Measurements from ENCODE around the gene CD79A.
A peak's percentile ranks its signal among the peaks of the same experiment; 100 is the strongest.
"Not testable (repeated sequence)": the region's sequence is repeated elsewhere in the genome, so short reads cannot be mapped to it uniquely, and the experiment has no call there.

CD79A gene

DNA sequence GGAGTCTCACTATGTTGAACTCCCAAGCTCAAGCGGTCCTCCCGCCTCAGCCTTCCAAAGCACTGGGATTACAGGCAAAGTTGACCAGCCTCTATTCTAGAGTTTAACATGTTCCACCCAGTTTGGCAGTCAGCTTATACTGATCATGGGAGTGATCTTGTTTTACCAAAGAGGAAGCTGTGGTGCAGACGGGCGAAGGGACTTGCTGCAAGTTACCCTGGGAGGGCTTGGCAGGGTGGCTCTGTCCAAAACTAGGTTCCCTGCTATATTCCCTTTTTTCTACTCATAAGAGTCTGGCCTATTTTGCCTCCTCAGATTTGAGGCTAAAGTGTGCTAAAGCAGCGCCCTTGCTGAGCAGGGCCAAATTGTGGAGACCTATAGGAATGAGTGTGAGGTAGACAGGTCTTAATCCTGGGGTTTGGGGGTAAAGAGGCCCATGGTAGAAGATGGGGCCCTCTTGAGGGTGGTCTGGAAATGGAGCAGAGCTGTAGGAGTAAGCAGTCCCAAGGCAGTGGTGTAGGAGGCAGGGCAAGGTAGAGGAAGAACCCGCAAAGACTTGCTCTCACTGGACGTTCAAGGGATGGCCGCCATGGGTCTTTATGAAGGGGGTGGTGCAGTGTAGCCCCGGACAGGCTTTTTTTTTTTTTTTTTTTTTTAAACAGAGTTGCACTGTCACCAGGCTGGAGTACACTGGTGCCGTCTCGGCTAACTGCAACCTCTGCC, 13.7 kb upstream of the CD79A start:
- DNase-seq, result no peak

DNA sequence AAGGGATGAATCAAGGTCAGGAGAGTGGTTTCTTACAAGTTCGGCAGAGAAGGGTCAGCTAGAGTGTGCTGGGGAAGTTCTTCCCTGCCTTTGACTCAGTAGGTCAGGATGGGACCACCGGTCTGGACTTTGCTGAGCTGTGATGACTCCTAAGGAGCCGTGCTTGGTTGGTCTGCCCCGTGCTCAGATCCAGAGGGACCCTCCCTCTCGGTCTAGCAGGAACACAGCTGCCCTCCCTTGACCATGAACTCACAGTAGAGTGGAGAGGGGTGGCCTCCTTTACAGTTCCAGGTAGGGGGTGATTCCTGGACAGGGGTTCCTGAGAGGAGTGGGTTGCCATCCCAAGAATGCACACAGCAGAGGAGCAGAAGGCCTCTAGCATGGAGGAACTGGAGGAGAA, 12.7 kb upstream of the CD79A start:
- DNase-seq, result no peak

DNA sequence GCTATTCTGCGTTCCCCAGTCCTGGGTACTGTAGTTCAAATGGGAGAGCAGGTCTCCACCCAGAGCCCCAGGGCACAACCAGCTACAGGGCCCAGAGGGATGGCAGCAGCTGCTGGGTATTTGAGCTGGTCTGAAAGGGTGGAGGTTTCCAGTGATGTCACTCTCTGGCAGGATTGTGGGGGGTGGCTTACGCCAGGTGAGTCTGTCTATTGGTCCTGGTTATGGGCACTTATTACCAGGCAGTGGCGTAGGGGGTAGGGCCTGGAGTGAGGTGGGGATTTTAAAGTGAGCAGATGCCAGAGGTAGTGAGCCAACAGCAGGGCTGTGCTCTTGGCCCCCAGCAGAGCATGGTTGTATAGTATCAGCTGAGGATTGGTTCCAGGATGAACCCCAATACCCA, 10.8 kb upstream of the CD79A start:
- DNase-seq, result no peak

DNA sequence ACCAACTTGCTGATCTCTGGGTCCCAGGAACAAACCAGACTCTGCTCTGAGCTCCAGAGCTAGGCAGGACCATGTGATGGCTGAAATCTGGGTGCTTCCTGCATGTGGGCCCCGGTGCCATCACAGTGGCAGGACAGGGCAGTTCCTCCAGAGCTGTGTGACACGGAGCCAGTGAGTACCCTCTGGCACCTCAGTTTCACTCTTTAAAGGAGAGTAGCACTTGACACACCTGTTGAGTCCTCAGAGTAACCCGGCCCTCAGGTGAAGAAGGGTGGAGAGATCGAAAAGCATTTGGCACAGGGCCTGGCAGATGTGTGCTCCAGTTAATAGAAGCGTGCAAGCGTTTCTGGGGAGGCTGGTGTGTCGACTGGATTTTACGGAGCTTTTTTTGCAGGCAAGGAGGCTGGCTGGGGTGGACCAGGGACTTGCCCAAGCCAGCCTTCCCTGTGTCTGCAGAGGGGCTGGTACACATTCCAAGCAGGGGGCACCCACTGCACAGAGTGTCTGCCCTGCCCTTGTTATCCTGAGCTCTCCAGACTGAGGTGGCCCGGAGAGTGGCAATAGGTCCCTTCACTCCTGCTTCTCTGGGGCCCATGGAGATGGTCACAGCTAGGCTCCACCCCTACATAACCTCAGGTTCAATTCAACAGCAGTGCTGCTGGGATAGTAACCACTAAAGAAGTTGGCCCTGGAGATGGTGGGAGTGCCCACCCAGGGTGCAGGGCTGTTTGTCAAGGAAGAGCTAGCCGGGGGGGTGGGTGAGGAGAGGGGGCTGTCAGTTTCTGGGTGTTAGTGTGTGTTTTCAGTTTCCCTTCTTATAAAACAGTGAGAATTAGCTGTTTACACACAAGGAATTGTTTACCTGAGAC, 8.7 kb upstream of the CD79A start:
- DNase-seq, result no peak

DNA sequence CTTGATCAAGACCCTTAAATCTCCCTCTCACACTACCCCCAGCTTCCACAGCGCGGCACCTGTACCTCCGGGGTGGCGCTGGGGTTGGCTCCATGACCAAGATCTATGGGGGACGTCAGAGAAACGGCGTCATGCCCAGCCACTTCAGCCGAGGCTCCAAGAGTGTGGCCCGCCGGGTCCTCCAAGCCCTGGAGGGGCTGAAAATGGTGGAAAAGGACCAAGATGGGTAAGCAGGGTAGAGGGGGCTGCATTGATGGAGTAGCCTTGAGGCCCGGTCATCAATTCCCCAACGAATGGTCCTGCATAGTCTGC, 8.1 kb upstream of the CD79A start:
- DNase-seq, result no peak

DNA sequence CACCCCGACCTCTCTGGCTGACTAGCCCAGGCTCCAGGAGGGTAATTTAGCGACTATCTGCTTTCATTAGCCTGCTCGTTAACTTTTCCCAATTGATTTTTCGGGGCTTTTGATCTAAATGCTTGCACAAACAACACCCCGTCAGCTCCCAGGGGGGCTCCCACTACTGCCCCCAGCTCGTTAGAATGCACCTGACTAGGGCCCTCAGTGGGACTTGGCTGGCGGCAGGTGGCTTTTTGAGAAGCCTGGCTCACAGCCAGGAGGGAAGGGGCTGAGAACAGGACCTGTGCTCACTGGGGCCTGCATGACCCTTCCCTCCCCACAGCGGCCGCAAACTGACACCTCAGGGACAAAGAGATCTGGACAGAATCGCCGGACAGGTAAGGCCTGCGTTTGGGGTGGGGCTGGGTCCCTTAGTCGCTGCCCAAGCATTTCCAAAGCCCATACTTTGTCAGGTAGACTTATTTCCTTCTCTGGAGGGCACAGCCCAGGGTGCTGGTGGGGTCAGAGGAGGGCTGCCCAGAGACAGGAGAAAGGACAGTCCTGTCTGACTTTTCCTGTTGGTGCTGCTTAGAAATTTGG, 7.6 kb upstream of the CD79A start:
- DNase-seq, result no peak

DNA sequence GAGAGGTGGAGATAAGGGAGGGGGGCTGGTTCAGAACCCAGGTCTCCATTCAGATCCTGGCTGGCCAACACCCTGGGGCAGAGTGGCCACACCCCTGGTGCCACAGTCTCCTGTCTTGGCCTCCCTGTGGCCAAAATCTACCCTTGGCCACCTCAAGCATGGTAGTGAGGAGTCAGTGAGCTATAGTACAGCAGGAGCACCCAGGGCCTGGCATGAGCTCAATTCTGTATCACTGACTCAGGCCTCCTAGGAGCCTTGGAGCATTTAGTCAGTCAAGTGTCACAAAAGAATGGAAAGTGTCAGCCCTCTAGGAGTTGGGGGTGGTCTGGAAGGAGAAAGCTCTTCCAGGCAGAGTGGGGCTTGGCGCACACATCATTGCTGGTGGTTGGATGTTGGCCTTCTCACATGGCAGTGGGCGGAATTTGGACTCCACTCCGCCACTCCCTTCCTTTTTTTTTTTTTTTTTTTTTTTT, 6.6 kb upstream of the CD79A start:
- DNase-seq, result no peak

DNA sequence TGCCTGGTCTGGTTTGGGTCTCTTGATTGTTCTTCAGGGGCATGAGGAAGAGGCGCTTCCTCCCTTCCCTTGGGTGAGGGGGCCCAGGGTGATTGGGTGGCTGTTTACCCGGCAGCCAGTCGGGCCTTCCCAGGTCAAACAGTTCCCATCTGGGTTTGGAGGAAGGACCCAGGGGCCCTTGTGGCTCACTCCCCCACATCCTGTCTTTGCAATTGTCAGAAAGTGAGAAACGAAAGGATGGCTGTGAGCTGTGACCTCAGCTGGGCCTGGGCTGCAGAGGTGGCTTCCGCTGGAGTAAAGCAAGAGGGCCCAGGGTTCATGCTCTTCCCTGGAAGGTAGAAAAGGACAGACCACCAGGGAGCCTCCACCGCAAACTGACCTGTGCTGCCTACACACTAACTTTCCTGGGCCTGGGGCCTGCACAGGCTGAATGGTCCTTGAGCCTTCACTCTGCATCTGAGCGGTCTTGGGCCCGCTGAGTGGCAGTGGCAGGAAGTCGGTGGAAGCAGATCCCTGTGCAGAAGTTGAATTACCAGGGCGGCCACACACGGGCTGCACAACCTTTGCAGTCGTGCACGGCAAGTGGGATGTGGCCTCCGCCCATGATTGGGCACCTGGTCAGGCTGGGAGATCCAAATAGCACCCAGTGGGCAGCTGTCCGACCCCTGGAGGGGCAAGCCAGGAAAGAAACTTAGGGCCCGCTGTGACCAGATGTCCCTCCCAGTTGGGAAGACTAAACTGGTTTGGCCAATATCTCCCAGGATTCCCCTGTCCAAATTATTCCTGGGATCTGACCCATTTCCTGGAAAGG, 5.3 kb upstream of the CD79A start:
- no peak for DNase-seq

DNA sequence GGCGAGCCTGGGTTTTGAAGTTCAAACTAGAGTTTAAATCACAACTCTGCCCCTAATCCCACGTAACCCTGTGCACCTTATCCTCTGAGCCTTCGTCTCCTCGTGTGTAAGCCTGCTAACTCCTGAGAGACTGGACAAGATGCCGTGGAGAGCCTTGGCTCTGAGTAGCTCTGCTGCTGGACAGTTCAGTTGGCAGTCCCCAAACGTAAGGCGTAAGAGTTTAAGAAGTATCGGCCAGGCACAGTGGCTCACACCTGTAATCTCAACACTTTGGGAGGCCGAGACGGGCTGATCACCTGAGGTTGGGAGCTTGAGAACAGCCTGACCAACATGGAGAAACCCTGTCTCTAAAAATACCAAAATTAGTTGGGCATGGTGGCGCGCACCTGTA, 4.7 kb upstream of the CD79A start:
- DNase-seq, result no peak

DNA sequence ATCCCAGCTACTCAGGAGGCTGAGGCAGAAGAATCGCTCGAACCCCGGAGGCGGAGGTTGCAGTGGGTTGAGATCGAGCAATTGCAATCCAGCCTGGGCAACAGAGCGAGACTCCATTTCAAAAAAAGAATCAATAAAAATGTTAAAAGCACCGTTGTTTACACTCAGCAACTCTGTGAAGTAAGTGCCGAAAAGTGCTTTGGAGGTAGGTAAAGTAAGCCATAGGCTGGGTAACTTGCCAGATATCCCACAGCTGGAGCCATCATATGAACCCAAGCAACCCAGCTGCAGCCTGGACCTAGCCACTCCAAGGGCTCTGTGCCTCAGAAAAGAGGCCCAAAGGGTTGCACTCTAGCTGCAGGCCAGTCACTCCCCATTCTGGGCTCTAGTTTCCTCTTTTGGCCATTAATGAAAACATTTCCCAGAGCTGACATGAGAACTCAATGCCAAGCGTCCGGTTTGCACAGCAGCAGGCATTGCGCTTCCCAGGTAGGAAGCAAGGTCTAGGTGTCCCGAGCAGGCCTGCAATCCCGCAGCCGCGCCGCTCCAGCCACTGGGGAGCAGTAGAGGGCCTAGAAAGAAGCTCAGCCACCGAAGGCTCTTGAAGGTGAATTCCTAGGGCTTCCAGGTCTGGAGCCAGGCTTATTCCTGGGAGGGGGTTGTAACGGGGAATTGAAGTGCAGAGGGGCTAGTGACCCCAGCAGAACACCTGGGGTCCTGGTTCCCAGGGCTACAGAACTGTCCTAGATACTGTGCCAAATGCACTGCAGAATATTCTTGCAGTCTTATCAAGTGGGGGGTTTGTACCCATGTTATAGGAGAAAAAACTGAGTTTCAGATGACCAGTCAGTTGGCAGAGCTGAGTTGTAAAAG, 4.1 kb upstream of the CD79A start:
- peak; percentile 74 for DNase-seq

DNA sequence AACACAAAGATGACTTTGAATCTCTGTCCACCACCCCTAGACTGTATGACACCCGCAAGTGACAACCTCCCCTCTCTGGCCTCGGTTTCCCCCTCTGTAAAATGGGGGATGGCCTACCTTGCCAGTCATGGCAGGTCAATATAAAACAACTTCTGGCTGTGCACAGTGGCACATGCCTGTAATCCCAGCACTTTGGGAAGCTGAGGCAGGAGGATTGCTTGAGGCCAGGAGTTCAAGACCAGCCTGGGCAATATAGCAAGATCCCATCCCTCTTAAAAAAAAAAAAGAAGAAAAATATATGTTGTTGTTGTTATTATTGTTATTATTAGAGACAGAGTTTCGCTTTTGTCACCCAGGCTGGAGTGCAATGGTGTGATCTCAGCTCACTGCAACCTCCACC, 1.1 kb upstream of the CD79A start:
- not testable (repeated sequence) for DNase-seq

DNA sequence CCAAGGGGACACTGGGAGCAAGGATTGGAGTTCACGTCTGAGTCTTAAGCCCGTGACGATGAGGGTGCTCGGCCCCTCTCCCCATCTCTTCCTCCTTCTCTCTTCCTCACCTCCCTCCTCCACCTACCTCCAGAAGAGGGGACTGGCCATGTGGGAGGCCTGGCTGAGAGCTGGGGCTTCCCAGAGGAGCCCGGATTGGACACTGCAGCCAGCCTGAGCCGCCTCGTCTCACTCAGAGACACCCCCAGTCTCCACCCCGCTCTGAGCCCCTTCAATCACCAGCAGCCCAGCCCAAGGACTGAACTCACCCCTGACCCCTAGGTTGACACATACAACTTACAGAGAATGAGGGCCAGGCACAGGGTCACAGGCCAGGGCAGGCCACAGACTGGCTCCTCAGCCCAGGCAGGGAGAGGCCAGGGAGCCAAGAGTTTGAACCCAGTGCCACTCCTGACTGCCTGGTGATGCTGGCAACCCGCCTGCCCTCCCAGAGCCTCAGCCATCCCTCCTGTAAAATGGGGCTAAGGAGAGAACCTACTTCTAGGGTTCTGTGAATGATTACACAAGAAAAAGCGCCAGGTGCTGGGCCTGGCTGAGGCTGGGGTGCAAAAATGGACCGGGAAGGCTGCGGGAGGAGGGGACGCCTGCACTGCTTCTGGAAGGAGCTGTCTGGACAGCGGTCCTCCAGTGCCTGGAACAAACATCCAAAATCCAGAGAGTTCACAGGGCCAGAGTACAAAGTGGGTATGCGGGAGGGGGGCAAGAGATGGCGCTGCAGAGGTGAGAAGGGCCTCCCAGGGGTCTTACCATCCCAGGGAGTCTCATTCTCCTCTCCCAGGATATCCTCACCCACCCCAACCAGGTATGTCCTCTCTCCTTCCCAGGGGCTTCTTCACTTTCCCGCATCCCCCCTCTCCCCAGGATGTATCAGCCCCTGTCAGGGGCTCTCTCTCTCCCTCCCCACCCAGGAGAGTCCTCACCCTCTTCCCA, 1.1 kb downstream of the CD79A start:
- DNase-seq, result no peak

DNA sequence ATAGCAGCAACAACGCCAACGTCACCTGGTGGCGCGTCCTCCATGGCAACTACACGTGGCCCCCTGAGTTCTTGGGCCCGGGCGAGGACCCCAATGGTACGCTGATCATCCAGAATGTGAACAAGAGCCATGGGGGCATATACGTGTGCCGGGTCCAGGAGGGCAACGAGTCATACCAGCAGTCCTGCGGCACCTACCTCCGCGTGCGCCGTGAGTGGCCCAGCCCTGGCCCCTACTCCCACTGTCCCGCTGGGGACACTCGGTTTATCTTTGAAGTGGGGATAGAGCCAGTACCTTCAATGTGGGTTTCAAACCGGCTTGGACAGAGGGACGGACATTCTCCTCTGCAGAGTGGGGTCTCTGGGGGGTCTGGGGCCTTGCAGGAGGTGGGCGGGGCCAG, 2.0 kb downstream of the CD79A start:
- no peak for DNase-seq

DNA sequence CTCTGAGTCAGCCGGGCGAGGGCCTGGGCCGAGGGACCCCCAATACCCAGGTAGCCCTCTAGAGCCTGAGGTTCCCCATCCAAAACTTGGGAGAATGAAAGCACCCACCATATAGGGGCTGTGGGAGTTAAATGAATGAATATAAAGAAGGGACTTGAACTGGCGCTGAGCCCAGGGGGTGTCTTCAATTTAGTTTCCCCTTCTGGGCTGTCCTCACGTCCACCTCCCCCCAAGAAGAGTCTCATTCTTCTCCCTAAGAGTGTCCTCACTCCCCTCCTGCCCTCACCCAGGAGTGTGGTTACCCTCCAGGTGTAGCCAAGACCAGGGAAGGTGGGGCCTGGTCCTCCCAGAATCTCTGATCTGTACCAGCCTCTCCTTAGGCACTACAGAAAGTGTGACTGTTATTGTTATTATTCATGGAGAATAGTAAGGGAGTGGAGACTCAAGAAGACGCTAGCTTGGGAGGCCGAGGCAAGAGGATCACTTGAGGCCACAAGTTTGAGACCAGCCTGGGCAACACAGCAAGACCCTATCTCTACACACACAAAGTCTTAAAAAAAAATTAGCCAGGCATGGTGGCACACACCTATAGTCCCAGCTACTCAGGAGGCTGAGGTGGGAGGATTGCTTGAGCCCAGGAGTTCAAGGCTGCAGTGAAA, 2.7 kb downstream of the CD79A start:
- DNase-seq, result no peak

DNA sequence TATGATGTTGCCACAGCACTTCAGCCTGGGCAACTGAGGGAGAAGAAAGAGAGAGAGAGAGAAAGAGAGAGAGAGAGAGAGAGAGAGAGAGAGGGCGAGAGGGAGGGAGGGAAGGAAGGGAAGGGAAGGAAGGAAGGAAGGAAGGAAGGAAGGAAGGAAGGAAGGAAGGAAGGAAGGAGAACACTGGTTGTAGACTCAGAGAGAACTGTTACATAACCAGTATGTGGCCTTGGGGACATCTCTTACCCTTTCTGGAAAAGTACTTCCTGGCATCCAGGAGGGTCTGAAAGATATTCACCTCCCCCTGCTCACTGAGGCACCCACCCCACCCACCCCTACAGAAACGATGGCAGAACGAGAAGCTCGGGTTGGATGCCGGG, 3.2 kb downstream of the CD79A start:
- no peak for DNase-seq

DNA sequence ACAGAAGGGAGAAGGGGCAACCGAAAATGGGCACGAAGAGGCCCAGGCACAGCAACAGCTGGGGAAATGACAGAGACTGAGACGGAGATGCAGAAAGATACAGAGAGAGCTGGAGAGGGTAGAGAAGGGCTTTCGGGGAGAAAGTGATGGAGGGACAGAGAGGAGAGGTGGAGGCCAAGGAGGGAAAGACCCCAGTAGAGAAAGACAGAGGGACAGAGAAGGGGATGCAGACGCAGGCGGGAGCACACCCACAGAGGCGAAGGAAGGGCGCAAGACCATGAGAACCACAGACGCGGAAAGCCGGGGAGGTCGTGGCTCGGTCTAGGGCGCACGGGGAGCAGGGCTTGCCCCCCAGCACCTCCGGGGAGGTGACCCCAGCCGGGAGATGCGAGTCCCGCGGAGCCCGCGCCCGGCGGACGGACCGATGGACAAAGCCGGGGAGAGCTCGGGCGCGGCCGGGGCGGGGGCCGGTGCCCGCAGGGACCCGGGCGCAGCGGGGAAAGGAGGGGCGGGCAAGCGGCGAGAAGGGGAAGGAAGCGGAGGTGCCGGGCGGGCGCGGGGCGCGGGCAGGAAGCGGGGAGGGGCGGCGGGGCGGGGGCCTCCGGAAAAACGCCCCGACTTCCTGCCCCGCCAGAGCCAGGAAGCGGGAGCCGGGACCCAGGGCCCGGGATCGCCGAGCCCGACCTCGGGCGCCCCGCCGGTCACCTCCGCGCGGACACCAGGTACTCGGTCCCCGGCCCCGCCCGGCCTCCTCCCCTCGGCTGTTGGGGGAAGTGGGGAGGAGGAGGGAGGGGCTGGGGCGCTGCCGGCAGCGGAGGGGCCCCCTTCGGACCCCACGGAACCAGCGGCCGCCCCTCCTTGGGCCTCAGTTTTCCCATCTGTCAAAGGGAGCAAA, 5.7 kb downstream of the CD79A start, which contains the start of gene ARHGEF1:
TSS of gene ARHGEF1 (plus strand) at position 617 of the 895 bp plus-strand sequence. CDS start 4,899 bp downstream, outside the sequence.
- DNase-seq, result no peak

DNA sequence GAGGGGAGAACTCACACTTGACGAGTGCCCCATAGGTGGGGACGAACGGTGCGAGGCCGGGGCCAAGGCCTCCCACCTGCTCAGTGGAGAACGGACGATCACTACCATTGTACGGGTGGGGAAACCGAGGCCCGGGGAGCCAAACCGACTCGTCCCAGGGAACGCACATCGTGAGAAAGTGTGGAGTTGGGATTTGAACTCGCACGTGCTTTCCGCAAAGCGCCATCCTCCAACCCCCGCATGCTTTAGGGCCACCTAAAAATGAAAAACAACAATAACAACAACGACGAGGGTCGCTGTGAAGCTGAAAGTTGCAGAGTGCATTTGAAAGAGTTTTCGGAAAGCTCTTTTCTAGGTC, 6.4 kb downstream of the CD79A start:
- DNase-seq, result no peak

DNA sequence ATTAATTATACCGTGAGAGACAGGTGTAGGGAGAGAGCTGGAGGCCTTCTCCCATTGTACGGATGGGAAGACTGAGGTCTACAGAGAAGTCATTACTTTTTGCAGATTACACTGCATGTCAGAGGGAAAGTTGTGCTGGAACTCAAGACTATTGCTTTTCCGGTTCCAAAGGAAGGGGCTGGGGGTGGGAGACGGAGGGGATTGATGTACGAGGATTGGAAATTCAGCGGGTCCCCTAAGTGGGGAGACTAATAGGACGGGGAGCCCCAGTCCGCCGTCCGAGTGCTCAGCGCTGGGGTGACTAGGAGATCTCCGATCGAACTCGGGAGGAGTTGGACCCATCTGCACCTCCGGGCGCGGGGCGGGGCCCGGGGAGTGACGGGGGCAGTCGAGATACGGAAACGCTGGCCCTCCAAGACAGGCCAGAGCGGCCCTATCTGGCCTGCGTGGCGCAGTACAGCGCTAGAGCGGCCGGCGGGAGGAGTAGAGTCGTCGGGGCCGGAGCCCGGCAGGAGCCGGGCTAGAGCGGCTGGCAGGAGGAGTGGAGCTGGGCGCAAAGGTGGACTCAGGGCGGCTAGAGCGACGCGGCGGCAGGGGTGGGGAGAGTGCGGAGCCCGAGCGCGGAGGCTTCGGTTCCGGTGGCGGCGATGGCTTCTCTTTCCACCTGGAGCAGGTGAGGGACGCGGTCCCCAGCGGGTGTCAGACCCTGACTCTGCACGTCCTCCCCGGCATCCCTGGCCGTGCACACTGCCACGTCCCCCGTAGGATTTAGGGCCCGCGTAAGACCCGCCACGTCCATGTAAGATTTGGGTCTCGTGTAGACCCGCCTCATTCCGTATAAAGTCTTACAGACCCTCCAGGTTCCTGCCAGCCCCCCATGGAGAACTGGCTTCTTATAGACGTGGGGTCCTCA, 7.0 kb downstream of the CD79A start:
- peak; percentile 98 for DNase-seq
